C4-2B (cell line): ENCODE data around the gene ADAMTS10.

ENCODE experiments used
- H3K27ac ChIP-seq: fragments of 450-650 bp; 2 replicates; pipeline ENCODE4 v1.5.1; 2017
- ZFX ChIP-seq: fragments of 450-650 bp; IDR thresholded peaks from 2 replicates; pipeline ENCODE4 v1.6.1; 2017
- TF ChIP-seq, protein P1 (sequence below): fragments of 450-650 bp; conservative IDR thresholded peaks from 2 replicates; pipeline ENCODE4 v1.5.1; 2017; ENCODE audit warnings: mild to moderate bottlenecking

ADAMTS10 gene

DNA sequence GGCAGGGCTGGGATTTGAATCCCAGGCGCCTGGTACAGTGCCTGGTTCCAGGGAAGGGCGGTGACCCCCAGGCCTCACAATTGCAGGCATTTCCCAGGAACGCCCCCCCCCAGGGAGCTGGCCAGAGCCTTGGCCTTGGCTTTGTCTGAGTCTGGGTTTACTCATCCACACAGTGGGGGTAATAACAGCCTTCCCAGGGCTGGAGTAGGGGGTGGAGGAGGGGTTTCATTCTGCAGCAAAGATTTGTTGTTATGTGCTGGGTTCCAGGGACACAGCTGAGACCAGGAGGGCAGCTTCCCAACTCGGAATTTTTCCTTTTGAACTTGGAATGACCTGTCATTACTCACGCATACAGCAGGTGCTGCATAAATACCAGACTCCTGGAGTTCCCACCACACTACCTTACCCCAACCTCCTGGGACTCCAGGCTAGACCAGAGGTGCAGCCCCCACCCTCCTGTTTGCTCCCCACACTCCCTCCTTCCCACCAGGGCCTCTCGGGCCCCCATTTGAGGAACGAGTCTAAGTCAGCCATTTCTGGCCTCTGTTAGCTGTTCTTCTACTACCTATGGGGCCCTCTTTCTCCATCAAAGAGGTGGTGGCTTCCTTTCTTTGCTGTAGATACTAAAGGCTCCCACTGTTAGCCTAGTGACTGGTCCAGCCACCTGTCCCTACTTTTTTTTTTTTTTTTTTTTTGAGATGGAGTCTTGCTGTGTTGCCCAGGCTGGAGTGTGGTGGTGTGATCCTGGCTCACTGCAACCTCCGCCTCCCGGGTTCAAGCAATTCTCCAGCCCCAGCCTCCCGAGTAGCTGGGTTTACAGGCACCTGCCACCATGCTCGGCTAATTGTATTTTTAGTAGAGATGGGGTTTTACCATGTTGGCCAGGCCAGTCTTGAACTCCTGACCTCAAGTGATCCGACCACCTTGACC is 1.6 kb upstream of the ADAMTS10 start:
- no peak overlapping the region for H3K27ac ChIP-seq
- TF ChIP-seq, protein P1, sequence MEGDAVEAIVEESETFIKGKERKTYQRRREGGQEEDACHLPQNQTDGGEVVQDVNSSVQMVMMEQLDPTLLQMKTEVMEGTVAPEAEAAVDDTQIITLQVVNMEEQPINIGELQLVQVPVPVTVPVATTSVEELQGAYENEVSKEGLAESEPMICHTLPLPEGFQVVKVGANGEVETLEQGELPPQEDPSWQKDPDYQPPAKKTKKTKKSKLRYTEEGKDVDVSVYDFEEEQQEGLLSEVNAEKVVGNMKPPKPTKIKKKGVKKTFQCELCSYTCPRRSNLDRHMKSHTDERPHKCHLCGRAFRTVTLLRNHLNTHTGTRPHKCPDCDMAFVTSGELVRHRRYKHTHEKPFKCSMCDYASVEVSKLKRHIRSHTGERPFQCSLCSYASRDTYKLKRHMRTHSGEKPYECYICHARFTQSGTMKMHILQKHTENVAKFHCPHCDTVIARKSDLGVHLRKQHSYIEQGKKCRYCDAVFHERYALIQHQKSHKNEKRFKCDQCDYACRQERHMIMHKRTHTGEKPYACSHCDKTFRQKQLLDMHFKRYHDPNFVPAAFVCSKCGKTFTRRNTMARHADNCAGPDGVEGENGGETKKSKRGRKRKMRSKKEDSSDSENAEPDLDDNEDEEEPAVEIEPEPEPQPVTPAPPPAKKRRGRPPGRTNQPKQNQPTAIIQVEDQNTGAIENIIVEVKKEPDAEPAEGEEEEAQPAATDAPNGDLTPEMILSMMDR: no peak

DNA sequence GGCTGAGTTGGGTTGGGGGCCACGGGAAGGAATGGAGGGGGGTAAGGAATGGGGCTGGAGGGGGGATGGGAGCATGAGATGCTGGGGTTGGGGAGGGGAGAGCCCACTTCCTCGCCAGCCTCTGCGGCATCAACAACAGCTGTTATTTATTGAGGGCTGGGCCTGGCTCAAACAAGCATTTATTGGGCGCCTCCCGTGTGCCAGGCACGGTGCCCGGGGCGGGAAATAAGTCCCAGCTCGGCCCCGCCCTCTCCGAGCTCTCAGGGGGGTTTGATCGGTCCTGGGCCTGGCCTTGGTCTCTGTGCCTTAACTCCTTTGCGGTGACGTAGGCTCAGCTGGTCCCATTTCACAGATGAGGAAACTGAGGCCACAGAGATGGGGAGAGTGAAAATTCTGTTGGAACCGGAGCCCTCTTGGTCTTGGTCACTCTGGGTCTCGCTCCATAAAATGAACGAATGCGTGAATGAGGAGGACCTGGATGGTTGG is 919 bp upstream of the ADAMTS10 start:
- TF ChIP-seq, protein P1: no peak
- no peak for TF ChIP-seq ZFX
- H3K27ac ChIP-seq: no peak overlapping the region

DNA sequence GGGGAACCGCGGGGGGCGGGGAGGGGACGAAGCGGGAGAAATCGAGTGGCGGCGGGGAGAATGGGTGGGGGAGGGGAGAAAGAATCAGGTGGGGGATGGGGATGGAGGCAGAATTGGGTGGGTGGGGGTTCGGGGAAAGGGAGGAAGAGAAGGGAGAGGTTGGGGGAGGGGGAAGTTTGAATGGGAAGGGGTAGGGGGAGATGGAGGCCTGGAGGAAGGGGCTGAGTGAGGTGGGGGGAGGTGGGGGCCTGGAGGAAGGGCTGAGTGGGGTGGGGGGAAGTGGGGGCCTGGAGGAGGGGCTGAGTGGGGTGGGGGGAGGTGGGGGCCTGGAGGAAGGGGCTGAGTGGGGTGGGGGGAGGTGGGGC is 403 bp upstream of the ADAMTS10 start:
- H3K27ac ChIP-seq: no peak overlapping the region
- TF ChIP-seq, protein P1: no peak
- TF ChIP-seq ZFX: no peak

DNA sequence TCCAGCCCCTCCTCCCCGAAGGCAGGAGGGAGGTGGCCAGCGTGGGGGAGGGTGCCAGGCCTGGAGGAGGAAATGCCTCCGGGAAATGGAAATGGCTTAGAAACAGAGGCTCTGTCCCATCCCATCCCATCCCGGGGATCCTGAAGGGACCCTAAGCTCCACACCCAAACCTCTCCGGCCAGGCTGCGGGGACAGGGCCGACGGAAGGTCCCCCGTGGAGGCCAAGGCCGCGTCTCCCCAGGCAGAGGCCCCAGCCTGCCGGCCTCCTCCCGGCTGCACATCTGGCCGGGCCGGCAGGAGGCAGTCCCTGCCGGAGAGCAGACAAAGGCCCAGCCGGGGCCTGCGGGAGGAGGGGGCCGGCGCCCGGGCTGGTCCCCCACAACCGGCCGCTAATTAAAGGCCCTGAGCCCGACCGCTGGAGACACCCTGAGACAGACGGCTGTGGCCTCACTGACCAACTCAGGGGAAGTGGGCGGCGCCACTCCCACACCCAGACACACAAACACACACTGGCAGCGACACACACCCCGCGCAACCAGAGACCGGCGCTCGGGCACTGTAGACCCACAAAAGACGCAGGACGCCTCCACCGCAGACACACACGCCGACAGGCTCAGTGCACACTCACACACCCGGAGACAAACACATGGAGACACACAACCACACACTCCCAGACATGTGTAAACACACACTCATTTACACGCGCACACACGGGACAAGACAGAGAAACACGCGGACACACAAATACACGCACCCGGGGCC is 1.1 kb downstream of the ADAMTS10 start:
- TF ChIP-seq, protein P1: no peak
- no peak for TF ChIP-seq ZFX
- H3K27ac ChIP-seq: no peak overlapping the region

DNA sequence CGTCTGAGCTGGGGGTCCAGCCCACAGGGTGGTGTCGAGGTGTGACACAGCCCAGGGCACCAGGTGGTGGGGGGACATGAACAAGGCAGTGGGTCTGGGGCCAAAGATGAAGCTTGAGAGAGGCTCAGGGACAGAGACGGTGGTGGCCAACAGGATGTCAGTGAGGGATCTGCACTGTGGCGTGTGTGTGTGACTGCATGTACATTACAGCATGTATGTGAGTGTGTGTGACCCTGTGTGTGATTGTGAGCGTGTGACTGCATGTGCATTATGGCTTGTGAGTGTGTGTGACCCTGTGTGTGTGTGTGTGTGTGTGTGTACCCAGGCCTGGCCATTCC is 1.6 kb downstream of the ADAMTS10 start:
- TF ChIP-seq, protein P1: no peak
- TF ChIP-seq ZFX: no peak
- H3K27ac ChIP-seq: no peak overlapping the region

DNA sequence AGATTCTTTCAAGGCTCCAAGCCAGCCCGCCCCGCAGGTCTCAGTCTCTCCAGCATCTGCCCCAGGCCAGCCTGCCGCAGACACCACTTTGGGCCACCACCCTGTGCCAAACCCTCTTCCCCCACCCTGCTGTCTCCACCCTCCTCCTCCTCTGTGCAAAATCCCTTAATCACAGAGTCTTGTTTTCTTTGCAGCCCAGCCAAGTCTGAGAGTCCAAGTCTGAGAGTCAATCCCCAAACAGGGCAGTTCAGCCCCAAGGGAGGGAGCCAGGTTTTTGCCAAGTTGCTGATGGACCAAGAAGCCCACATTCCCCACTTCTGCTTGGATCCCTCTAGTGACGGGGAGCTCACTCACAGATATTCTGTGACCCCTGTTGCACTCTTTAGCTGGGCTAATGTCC is 3.1 kb downstream of the ADAMTS10 start:
- H3K27ac ChIP-seq: no peak overlapping the region
- TF ChIP-seq, protein P1: no peak
- no peak for TF ChIP-seq ZFX

DNA sequence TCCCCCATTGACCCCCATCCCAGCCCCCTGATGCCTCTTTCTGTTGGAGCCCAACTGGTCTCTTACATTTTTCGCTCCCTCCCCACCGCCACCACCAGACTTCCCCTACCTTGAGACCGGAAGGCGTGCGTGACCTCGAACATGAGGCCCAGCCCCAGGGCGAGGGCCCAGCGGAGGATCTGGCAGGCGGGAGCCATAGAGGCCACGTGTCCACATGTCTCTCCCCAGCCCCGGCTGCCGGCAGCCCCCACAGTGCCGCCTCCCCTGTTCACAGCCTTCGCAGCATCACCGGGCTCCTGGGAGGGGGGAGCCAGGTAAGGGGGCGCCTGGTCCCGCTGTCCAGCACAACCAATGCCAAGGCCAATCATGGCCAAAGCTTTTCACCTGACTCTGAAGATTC is 5.0 kb downstream of the ADAMTS10 start:
- H3K27ac ChIP-seq: no peak overlapping the region
- TF ChIP-seq, protein P1: no peak
- no peak for TF ChIP-seq ZFX
